HG02840 (cell line): ENCODE data around the gene ROR2.

Source experiments
- ATAC-seq: cut with Tn5 transposase; IDR thresholded peaks from one replicate; pipeline ENCODE4 v1.9.1; 2021; ENCODE audit warnings: mild to moderate bottlenecking, moderate library complexity, moderate number of reproducible peaks; ENCODE audit not compliant: unreplicated experiment, low FRiP score

Gene ROR2

GRCh38 chr9:91604451-91605179 is 345.4 kb downstream of the ROR2 start:
- ATAC-seq: no peak

GRCh38 chr9:91603932-91604331 is 346.1 kb downstream of the ROR2 start:
- no peak for ATAC-seq

- ATAC-seq: no peak
Measured at GRCh38 chr9:91599564-91599963, 350.5 kb downstream of the ROR2 start.

GRCh38 chr9:91591627-91592026 is 358.4 kb downstream of the ROR2 start:
- ATAC-seq: no peak

GRCh38 chr9:91589101-91589553 is 360.9 kb downstream of the ROR2 start:
- ATAC-seq: no peak

DNA sequence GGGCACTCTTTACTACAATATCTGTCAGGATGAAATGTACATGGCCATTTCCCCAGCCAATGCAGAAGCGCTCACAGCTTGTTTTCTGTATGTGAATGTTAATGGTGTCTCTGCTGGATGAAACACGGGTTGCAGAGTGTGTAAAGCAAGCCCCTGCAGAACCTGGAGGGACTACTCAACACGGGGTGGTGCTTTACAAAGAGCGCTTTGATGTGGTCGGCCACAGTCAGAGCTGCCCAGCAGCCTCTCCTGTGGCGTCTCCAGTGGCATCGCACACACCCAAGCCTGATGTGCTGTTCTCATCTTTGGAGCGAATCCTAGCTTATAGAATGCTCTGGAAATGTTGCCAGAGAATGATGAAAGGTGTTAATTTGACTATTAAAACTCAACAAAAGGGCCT is 363.7 kb downstream of the ROR2 start:
- no peak for ATAC-seq

DNA sequence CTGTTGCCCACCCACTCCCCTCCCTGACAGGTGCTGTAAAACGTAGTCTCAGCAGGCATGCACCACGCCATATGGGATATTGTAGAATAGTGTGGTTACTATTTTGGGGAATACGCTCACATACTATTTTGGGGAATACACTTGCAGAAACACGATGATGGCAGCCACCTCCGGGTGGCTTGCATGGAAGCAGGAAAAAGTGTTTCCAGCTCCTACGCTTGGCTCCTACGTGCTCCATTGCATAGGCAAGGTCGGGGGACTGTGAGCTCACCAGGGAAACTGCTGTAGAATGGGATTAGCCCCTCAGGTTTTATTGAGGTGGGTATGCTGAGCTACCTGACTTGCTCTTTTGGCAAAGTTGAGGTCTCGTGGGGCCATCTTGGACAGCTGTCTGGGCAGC is 366.1 kb downstream of the ROR2 start:
- ATAC-seq: no peak

- no peak for ATAC-seq
Measured at GRCh38 chr9:91583161-91583875, 366.7 kb downstream of the ROR2 start.

GRCh38 chr9:91582181-91582580 is 367.8 kb downstream of the ROR2 start:
- no peak for ATAC-seq

GRCh38 chr9:91580136-91580535 is 369.9 kb downstream of the ROR2 start:
- ATAC-seq: no peak

GRCh38 chr9:91578911-91579310 is 371.1 kb downstream of the ROR2 start:
- ATAC-seq: no peak

- no peak for ATAC-seq
Measured at GRCh38 chr9:91577633-91578061, 372.4 kb downstream of the ROR2 start.

DNA sequence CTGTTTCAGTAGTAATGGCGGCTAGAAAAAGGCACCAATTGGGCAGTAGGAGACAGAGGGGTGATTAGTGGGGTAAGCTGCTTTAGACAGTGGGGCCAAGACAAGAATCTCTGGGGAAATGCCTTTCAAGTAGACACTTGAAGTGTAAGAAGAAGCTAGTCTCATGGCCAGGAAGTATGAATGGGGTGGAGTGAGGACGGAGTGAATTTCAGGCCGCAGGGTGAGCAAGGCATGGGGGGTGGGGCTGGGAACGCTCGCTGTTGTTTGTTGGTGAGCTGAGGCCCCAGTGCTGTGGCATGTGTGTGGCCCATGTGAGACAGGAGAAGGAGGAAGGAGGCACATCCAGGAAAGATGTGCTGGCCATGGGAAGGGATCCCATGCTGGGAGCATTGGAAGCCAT is 377.2 kb downstream of the ROR2 start:
- no peak for ATAC-seq

GRCh38 chr9:91572044-91572443 is 378.0 kb downstream of the ROR2 start:
- ATAC-seq: no peak

DNA sequence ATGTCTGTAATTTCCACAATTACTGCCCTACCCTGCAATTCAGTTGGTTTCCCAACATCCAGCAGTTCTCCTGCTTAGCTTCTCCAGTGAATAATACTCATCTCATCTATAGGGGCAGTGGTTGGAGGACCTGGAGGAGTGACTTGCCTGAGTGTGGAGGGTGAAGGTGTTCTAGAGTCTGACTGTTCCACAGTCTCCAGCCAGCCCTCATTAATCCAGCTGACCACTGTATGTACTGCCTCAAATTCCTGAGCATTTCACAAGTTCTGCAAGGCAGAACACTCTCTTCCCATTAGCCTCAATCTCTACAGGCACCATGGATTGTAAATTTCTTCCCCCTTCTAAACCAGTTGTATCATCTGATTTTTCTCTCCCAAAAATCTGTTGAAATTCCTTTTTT is 379.0 kb downstream of the ROR2 start:
- ATAC-seq: no peak

GRCh38 chr9:91567642-91568274 is 382.3 kb downstream of the ROR2 start:
- no peak for ATAC-seq

DNA sequence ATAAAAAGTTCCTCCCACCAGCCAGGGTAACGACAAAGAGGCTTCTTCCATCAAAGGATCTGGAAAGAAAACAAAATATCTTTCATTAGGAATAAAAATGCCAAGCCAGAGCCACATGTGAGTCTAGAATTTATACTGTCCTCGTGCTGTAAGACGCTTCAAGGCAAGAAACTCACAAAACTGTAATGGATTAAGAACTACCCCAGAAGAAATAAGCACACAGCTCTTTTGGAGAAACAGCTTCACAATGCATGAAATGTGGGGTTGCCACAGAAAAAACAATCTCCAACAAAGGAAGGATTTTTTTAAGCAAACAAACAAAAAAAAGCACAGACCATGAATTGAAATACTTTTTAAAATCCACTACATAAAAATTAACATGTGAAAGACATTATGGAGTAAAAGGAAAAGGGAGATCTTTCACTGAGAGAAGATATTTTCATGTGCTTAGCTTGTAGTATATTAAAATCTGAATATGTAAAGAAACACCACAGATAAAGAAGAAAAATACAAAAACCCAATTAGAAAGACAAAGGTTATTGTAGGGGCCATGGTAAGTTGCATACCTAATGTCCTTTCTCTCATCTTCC is 385.9 kb downstream of the ROR2 start:
- ATAC-seq: no peak

- ATAC-seq: no peak
Measured at GRCh38 chr9:91562416-91562815, 387.6 kb downstream of the ROR2 start.

GRCh38 chr9:91560301-91560700 is 389.7 kb downstream of the ROR2 start:
- no peak for ATAC-seq

- no peak for ATAC-seq
Measured at GRCh38 chr9:91558879-91559278, 391.1 kb downstream of the ROR2 start.

DNA sequence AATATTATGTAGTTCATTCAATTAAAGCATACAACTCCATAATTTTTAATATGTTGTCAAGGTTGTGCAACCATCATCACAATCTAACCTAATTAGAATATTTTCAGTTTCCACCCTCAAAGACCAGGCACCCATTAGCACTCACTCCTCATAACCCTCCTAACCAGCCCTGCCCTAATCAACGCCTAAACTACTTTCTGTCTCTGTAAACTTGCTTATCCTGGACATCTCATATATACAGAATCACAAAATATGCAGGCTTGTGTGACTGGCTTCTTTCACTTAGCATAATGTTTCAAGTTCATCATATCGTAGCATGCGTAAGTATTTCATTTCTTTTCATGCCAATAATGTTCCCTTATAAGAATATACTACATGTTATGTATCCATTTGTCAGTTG is 391.6 kb downstream of the ROR2 start:
- no peak for ATAC-seq
